DOHH2 (cell line): ENCODE results near the gene SH2D1B.

Experiments
- CTCF ChIP-seq: fragments of 200-600 bp; sonication (generic); IDR thresholded peaks from one replicate; pipeline ENCODE4 v1.5.1; 2014; ENCODE audit warnings: antibody characterized with exemption, mild to moderate bottlenecking, low read depth, low read length; ENCODE audit not compliant: poor library complexity, severe bottlenecking
- EZH2phosphoT487 ChIP-seq: fragments of 200-600 bp; sonication (generic); IDR thresholded peaks from 2 replicates; pipeline ENCODE4 v1.6.1; 2017; ENCODE audit warnings: borderline replicate concordance, mild to moderate bottlenecking, antibody characterized with exemption, low read length, moderate library complexity, mixed read lengths

GRCh38 chr1:162406811-162407210, 5.1 kb downstream of the SH2D1B start:
- TF ChIP-seq CTCF (no peak), EZH2phosphoT487 (no peak)
